Measurements from ENCODE around the gene AIF1.

GRCh38 chr6:31588871-31589650 lies 26.0 kb upstream of the AIF1 start:
- TF ChIP-seq CTCF (IDR thresholded peaks at IDR 0.05): no peak
- TF ChIP-seq POLR2A (IDR thresholded peaks at IDR 0.05): no peak
